ENCODE data around the gene PKNOX1.
"Not testable (repeated sequence)": the region's sequence is repeated elsewhere in the genome, so short reads cannot be mapped to it uniquely, and the experiment has no call there.

GRCh38 chr21:43037918-43038658 lies 63.7 kb downstream of the PKNOX1 start:
- TF ChIP-seq POLR2AphosphoS5, POLR2A, CTCF (IDR thresholded peaks at IDR 0.05): not testable (repeated sequence)
